ENCODE data around the gene ARID3B.

- no peak for TF ChIP-seq CTCF (IDR thresholded peaks at IDR 0.05)
- no peak for TF ChIP-seq EZH2phosphoT487 (IDR thresholded peaks at IDR 0.05)
These were observed 15.1 kb upstream of the ARID3B start for GRCh38 chr15:74525945-74526344.
